ENCODE measurements around the gene ATRIP.

The ATRIP gene

GRCh38 chr3:48503401-48504050 lies 57.0 kb downstream of the ATRIP start:
- TF ChIP-seq SP2 (tag by site-specific recombination; IDR thresholded peaks at IDR 0.05) (peak; percentile 17; the same call in 1 of the 2 replicates), ZIC2 (tag by site-specific recombination; IDR thresholded peaks at IDR 0.05) (peak; percentile 49), CTCF (tag by site-specific recombination; IDR thresholded peaks at IDR 0.05) (no peak), PATZ1 (tag by site-specific recombination; IDR thresholded peaks at IDR 0.05) (peak; percentile 32; the same call in 1 of the 2 replicates), ZNF514 (tag by site-specific recombination; IDR thresholded peaks at IDR 0.05) (no peak), ZNF121 (tag by site-specific recombination; IDR thresholded peaks at IDR 0.05) (no peak), ZNF394 (tag by site-specific recombination; IDR thresholded peaks at IDR 0.05; ENCODE audit: borderline replicate concordance) (no peak), ZNF350 (tag by site-specific recombination; IDR thresholded peaks at IDR 0.05) (no peak), ZNF626 (tag by site-specific recombination; IDR thresholded peaks at IDR 0.05) (no peak), ZNF10 (tag by site-specific recombination; IDR thresholded peaks at IDR 0.05) (no peak), MEIS1 (CRISPR knock-in tag; IDR thresholded peaks at IDR 0.05; ENCODE audit: borderline replicate concordance) (no peak), ZBTB48 (tag by site-specific recombination; IDR thresholded peaks at IDR 0.05) (peak; percentile 34; the same call in 1 of the 2 replicates), ZBTB8A (tag by site-specific recombination; IDR thresholded peaks at IDR 0.05) (no peak), TRIM28 (IDR thresholded peaks at IDR 0.05; ENCODE audit: borderline replicate concordance, low read length) (no peak), GLIS2 (tag by site-specific recombination; IDR thresholded peaks at IDR 0.05) (peak; percentile 48), ZBTB26 (tag by site-specific recombination; optimal IDR thresholded peaks at IDR 0.05) (peak; percentile 64), ZFHX2 (tag by site-specific recombination; conservative IDR thresholded peaks at IDR 0.05) (no peak), ZNF335 (tag by site-specific recombination; conservative IDR thresholded peaks at IDR 0.05) (0 out of 2 replicates have a peak, but pooled peaks have one; percentile 7), IKZF3 (tag by site-specific recombination; IDR thresholded peaks at IDR 0.05) (no peak)
- Histone ChIP-seq H3K9me3 (ENCODE audit: control insufficient read depth, insufficient read depth, low read depth, low read length) (no peaks in the 10 kb centered on the region), H3K4me1 (ENCODE audit: control insufficient read depth, insufficient read depth, low read length) (no peaks in the 10 kb centered on the region), H3K36me3 (ENCODE audit: control insufficient read depth in 2 of 2, insufficient read depth in 1 of 2, low read length in 2 of 2) (no peaks in the 10 kb centered on the region), H3K4me3 (ENCODE audit: low read depth, low read length) (peak overlapping the region; percentile 53), H3K27ac (ENCODE audit: extremely low read depth, low read depth, low read length) (no peak overlapping the region; the same call in 1 of the 2 replicates)
- ChIA-PET POLR2A (no interaction called here), CTCF (interaction anchor here (1.2 to 1.4 kb wide), 2 partner anchors 30 to 67 kb away, joined by 4 to 5 read pairs; no protein-coding TSS in a partner anchor)
